DMS 273 treated with DMSO at 0.1 percent for 48 hours (cell line): ENCODE measurements around the gene BMP6.

ENCODE experiments used
- DNase-seq: peaks from one replicate; lab custom pipeline; 2025; lab: John Stamatoyannopoulos, UW

The BMP6 gene

DNA sequence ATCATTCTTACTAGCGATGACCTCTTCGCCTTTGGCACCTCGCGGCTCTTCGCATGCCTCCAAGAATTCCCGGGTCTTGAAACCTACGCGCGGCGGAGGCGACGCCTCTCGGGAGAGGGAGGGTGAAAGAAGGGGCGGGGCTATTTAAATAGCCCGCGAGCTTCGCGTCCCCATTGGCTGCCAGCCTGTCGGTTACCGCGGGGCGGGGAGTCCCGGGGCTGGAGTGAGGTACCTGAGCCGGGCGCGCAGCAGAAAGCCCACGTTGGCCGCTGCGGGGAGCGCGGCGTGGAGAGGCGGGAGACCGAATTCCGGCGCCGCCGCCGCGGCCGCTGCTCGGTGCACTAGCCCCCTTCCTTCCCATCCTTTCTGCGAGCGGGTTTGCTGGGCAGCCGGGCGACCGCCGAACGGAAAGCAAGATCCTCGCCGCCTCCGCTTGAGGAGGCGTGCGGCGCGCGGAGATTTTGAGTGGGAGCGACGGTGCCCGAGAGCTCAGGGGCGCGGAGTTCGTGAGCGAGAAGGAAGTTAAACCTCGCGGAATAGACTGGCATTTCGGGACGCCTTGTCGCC is at the start of gene BMP6:
Gene BMP6 (plus strand): TSS at position 251 of the 567 bp plus-strand sequence. CDS start 857 bp downstream, outside the sequence.
- DNase-seq: peak; percentile 78

DNA sequence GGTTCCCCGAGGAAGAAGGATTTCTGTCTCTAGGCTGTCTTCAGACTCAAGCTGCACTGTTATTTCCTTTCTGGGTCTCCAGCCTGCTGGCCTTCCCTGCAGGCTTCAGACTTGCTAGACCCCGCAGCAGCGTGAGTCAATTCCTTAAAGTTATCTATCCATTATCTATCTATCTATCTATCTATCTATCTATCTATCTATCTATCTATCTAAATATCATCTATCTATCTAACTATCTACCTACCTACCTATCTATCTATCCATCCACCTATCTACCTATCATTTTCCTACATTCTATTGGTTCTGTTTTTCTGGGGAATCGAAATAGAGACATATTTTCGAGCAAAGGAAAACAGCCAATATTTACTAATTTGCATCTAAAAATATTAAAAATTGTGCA is 48.7 kb upstream of the BMP6 start:
- DNase-seq: no peak

DNA sequence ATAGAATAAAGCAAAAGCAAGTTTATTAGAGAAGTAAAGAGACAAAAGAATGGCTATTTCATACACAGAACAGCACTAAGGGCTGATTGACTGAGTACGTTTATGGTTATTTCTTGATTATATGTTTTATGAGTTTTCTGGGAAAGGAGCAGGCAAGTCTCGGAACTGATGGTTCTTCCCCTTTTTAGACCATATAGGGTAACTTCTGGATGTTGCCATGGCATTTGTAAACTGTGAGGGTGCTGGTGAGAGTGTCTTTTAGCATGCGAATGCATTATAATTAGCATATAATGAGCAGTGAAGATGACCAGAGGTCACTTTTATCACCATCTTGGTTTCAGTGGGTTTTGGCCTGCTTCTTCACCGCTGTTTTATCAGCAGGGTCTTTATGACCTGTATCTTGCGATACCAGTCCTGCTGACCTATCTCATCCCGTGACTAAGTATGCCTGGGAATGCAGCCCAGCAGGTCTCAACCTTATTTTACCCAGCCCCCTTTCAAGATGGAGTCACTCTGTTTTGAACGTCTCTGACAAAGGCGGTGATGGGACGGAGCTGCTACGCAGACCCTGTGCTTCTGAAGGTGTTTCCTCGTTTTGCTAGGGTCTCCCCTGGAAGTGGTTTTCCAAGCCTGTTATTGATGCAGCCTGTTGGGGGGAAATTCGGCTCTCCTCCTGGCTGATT is 45.4 kb upstream of the BMP6 start:
- no peak for DNase-seq

DNA sequence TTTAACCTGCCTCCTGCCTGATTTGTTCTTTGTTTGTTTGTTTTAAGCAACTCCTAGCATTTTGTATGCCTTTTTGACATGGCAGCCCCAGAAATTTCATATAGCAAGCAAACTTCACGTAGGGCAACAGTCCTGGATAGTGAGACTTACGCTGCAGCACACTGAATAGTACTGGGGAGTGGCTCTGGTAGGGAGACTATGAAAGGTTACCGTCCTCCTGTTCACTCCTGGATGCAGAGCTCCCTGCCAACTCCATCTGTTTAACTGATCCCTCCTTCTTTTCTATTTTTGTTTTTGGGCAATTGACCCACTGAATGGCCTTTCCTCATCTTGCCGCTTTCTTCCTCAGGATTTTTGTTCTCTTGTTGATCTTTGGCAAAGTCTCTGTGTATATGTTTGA is 44.5 kb upstream of the BMP6 start:
- no peak for DNase-seq

DNA sequence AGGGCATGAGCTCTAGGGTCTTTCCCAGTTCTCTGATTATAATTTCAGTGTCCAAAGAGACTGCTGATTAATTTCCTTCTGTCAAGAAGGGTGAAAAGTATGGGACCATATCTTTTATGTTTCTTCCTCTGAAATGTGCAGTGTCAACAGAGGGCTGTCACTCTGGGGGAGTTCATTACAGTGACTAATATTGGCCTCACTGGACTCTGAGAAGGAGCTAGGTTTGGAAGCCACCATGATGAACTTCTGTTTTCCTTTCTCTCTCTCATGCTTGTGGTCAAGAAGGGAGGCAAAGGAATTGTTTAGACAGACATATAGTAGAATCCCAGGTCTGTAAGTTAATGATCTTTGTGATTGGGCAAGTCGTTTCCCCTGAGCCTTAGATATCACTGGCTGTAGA is 41.8 kb upstream of the BMP6 start:
- no peak for DNase-seq

DNA sequence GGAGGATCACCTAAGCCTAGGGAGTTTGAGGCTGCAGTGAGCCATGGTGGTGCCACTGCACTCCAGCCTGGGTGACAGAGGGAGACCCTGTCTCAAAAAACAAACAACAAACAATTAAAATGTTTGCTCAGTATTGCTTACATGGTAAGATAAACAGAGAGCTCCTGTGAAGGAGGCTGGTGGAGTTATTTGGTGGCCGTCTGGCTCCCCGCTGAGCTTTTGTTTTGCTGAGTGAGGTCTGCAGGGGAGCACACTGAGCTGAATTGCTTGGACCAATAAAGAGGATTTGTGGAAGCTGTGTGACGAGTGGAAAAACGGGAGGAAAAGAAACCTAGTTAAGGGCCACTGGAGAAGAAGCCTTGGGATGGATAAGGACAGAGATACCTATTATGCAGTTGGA is 41.1 kb upstream of the BMP6 start:
- no peak for DNase-seq

DNA sequence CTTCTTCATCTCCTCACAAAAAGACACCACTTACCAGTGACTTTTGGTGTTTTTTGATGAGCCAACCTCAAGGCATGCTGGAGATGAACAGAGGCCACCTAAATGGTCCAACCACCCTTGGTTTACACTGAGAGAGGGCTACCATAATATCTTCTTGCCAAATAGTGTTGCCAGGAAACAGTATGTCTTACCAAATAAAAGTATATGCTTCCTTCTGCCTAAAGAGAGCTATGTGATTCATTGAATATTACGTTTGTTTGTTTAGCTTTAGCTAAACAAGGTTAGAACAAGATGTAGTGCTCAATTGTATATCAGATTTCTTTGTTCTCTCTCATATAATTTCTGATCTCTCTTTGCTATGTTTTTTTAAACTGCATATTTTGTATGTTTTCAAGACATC is 40.6 kb upstream of the BMP6 start:
- DNase-seq: no peak

DNA sequence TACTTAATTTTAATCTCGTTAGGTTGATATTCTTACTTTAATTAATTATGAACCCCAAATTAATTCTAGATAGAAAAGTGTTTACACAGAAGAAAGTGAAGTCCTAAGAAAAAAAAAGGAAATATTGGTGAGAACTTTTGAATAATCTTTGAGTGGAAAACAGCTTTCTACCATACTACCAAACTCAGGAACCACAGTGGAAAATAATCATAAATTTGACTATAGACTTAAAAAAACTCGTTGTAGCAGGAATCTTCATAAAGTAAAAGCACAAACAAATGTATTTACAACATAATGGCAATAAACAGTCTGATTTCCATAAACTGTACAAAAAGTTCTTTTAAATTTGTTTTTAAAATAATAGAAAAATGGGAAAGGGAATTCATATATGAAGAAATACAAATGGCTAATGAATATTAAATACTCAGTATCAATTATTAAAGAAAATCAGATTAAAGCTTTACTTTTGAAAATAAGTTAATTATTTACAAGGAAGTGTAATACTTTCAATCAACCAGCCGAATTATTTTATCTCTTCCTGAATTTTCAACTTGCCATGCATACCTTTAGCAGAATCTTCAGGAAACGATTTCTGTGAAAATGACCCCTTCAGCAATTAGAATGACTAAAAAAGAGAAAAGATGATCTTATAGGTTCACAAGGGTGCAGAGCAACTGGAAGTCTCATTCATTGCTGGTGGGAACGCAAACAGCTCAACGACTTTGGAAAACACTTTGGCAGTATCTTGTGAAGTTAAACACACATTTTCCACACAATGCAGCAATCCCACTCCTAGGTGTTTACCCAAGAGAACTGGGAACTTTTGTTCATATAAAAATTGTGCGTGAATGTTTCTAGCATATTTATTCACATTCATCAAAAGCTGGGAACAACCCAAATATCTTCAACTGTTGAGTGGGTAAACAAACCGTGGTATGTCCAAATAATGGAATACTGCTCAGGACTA is 38.5 kb upstream of the BMP6 start:
- DNase-seq: no peak

DNA sequence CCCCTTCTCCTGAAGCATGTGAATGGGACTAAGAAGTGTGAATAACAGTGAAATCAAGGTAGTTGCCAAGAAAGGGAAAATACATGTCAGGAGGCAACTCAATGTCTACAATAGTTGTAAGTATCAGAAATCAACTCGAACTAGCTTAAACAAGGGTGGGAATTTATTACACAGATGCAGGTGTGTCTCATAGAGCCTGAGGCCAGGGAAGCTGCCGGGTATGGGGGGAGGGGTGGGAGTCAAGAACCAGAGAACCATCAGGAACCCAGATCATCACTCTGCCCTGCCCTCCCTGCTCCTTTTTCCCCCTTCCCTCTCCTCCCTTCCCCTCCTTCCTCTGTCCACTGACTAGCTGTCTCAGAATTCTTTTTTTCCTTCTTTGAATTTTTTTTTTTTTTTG is 34.9 kb upstream of the BMP6 start:
- DNase-seq: no peak

DNA sequence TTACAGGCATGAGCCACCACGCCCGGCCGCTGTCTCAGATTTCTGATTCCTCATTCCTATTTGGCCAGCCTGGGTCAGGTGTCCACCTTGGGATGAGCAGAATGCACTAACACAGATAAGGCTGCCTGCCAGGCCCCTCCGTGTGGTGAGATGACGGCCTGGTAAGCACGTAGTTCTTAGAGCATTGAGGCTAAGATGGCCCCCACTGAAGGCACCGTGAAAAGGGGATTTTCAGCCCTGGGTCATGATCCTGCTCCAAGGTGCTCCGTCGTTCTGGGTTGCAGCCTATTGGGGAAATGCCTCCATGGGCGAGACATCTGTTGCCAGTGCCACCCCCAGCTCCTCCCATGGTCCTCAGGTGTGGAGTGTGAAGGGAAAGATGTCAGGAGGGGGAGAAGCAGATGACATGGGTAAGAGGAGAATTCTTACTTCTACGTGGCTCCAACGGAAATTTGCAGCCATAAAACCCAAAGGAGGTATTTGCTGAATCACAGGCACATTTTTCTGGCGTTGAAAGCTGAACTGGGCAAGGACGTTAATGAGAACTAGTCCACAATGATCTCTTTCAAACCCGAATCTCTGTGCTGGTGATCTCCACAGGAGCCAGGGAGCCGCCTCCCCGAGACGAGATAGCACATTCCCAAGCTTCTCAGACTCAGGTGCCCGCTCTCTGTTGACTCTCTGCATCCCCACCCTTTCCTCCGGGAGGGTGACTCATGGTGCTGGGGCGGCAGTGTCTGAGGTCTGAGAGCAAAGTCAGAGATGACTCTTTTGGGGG is 34.0 kb upstream of the BMP6 start:
- no peak for DNase-seq

DNA sequence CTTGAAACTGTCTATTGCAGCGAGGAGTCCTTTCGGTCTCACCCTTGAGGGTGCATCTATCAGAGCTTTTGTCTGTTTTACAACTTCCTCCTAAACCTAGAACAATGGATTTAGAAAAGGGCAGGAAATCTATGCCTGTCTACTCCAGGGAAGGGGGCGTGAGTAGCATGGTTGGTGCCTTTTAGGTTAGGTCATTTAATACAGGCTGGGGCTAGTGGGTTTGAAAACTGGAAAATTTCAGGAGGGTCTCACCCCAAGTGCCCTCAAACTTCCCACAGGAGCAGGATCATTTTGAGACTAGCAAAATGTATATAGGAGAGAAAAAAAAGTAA is 33.5 kb upstream of the BMP6 start:
- no peak for DNase-seq

DNA sequence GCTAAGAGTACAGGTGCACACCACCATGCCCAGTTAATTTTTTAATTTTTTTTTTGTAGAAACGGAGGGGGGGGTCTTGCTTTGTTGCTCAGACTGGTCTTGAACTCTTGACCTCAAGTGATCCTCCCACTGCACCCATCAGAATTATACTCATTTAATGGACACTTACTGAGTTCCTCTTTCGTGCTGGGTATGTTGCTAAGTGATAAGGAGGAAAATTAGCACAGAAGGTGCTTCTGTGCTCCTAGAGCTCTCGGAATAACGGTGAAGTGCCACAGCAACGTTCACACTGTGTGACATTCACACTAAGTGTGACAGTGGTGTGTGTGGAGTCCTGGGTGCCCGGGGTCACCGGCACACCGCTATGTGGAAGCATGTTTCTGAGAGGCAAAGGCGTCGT is 32.1 kb upstream of the BMP6 start:
- no peak for DNase-seq

DNA sequence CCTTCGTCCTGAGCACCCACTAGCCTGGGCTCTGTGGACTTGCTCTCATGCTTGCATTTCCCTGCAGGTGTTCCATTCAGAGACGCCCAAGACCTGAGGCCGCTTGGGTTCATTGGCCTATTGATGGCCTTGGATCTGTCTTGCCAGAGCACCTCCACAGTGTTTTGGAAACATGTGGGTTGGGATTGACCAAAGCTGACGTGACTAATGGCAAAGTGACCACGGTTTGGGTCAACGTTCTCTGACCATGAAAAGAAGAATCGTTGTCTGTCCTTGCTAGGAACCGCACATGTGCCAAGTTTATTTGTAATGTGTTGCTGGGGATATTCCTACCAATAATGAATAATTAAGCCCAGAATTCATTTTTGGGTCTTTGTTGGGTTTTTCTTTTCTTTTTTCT is 29.8 kb upstream of the BMP6 start:
- DNase-seq: no peak

DNA sequence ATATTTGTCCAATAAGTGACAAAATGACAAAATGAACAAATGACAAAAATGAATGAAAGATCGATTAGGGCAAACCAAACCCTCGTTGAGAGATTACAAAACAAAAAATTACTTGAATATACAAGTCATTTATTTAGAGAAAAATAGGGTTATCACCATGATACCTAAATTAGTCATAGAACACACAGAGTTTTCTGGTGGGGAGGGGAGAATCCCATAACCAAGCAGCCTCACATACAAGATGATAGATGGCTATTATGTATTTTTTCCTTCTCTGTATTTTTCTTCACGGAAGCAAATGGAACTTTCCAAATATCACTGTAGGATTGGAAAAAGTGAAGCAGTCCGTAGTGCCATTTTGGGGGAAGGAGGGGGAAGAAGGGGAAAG is 28.5 kb upstream of the BMP6 start:
- DNase-seq: no peak

DNA sequence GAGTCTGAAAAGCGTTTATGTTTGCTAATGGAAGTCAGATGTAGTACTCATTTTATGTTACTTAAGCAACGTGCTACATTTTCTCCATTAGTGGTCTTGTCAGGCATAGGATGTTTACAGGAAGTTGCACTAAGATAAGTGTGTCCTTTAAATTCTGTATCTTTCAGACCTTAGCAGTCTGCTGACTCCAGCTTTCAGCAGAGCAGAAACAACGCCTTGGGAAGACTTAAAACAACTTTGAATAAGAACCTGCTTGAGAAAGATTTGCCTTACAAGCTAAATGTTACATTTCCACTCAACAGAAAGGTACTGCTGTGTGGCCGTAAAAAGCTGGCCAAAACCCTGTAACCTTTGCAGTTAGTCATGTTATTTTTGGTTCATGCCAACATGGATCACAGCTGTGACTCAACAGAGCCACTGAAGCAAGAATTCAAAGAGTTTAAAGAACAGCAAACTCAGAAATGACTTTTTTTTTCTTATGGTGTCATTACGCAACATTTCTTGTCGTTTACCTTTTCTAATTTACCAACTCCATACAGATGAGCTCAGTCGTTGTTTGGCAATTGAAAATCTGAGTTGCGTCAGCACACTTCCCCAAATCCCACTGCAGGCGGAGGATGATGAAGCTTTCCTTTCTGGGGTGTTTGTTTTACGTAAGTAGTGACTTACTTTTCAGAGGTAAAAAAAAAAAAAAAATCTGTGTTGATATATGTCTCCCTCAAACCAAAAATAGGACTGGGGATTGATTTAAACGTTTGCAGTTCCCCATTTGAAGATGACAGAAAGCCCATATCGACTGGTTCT is 27.9 kb upstream of the BMP6 start:
- no peak for DNase-seq

DNA sequence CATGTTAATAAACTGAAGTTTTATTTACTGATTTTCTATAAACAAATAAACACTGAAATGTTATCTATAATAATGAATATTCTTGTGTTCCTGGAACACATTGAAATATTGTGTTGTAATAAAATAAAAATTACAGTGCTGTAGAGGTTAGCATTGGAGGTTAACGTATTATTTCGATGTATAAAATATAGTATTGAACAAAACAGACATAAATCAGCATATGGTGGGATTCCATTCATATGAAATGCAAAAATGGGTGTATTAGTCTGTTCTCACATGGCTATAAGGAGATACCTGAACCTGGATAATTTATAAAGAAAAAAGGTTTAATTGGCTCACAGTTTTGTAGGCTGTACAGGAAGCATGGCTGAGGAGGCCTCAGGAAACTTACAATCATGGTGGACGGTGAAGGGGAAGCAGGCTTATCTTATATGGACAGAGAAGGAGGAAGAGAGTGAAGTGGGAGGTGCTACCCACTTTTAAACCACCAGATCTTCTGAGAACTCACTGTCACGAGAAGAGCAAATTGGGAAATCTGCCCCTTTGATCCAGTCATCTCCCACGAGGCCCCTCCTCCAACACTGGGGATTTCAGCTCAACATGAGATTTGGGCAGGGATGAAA is 24.6 kb upstream of the BMP6 start:
- DNase-seq: no peak

DNA sequence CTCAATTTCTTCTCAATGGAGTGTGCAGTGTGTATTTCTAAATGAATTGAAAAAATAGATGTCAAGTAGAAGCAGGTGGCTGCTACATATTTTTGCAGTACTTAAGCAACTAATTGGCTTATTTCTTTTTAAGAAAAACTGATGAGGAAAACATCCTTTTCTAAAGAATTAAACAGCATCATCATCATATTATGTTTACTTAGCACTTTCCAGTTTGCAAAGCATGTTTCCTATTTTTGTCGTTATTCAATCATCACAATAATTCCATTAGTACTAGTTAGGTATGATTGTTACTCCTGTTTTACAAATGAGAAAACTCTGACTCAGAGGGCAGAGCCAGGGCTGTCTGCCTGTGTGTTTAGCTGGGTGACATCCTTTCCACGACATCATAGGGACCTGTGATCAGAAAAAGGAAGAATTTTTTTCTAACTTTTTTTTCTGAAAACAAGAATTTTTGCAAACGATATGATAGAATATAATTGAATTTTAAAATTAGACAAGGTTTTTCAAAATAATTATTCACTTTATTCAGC is 22.7 kb upstream of the BMP6 start:
- no peak for DNase-seq

DNA sequence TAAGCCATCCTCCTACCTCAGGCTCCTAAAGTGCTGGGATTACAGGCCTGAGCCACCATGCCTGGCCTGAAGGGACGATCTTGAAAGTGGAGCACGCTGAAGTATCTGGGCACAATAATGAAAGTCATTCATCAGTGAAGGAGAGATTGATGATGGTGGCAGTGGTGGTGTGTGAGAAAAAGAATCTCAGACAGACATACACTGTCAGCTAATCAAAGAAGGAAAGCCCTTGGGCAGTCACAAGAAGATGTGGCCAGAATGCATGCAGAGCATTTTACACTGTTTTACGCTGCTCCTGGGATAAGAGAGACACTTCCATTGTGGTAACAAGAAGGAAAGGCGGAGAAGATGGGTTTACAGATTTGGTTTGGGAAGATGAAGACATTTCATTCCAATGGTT is 20.4 kb upstream of the BMP6 start:
- DNase-seq: no peak

DNA sequence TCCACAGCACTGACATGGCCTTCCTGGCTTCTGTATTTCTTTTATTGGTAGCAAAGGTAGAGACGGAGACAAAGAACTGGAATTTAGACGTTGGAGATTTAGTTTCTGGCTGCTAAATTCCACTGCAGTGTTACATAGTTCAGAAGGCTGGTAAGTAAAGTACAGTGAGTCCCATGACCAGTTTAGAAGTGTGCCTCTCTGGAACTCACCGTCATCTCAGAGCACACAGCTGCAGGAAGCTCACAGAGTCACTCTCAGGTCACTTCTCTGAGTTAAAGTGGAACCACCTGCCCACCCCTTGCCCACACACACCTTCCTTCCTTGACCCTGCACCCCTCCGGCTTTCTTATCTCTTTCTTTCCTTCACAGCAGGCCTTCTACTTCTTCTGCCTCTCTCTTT is 19.6 kb upstream of the BMP6 start:
- no peak for DNase-seq

DNA sequence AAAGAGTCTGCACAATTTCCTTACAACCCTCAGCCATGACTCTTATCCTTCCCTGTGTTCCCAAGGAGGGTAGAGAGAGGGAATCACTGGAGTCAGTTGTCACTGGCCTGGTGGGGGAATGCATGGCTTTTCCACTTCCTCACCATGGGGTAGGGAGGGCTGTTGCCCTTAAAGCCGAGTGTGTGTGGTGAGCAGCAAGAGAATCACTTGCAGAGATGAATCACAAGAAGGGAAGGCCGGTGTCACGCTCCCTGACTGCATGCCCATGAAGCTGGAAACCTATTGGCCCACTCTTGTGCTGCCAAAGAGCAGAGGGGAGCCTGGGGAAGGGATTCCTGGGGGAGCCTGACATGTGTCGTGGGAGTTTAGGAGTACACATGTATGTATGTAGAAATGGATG is 18.1 kb upstream of the BMP6 start:
- no peak for DNase-seq

DNA sequence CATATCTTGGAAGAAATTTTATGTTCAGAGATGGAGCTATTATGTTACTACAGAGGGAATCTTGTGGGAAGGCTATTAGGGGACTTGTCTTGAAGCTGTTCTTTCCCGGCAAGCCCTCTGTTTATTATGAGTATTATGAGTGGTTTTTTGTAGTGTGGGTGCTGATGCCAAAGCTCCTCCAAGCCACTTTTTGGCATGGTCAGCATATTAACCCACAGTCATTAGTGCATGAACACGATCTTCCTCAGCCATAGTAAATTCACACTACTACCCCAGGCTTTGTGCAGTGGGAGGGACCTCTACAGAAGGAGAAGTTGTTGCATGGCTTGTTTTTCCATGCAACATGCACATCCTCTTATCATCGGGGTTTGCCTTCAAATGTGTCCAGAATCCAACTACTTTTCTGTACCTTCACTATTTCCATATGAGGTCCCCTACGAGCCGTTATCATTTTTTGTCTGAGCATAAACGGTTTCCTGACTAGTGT is 6.5 kb upstream of the BMP6 start:
- DNase-seq: no peak
